ENCODE data around the gene MAN1B1.

GRCh38 chr9:137063311-137064026 lies 23.3 kb upstream of the MAN1B1 start:
- TF ChIP-seq CTCF (IDR thresholded peaks at IDR 0.05) (no peak), POLR2AphosphoS5 (IDR thresholded peaks at IDR 0.05) (no peak)

Data from prostate gland (tissue), 2 donors.